Fibroblast of skin of left quadriceps (primary cell): Measurements from ENCODE around the gene RPL22L1.
"Not testable (repeated sequence)": the region's sequence is repeated elsewhere in the genome, so short reads cannot be mapped to it uniquely, and the experiment has no call there.

Experiments used
- DNase-seq, 2 experiments: peaks; one replicate each; pipeline ENCODE4 v3.0.0-alpha.2; 2013; ENCODE audit warnings: low read depth in 2 of 2

Gene RPL22L1

GRCh38 chr3:170878688-170879087, 8.7 kb upstream of the RPL22L1 start:
- not testable (repeated sequence) for DNase-seq

GRCh38 chr3:170877311-170877710, 7.3 kb upstream of the RPL22L1 start:
- DNase-seq = not testable (repeated sequence)

- no peak for DNase-seq
These were observed 6.5 kb upstream of the RPL22L1 start for GRCh38 chr3:170876537-170876936.

GRCh38 chr3:170869239-170869590, 780 bp downstream of the RPL22L1 start:
- DNase-seq = no peak

GRCh38 chr3:170868577-170869238, 1.3 kb downstream of the RPL22L1 start:
- DNase-seq = no peak

- no peak for DNase-seq
These were observed 2.7 kb downstream of the RPL22L1 start for GRCh38 chr3:170867143-170867937.

GRCh38 chr3:170866499-170866898, 3.5 kb downstream of the RPL22L1 start:
- DNase-seq = no peak

- DNase-seq = no peak
These were observed 4.5 kb downstream of the RPL22L1 start for GRCh38 chr3:170865209-170866094.

GRCh38 chr3:170864525-170865208, 5.3 kb downstream of the RPL22L1 start:
- no peak for DNase-seq

GRCh38 chr3:170863816-170864215, 6.2 kb downstream of the RPL22L1 start:
- no peak for DNase-seq

GRCh38 chr3:170862618-170863374, 7.2 kb downstream of the RPL22L1 start:
- no peak for DNase-seq

GRCh38 chr3:170858599-170858998, 11.4 kb downstream of the RPL22L1 start:
- no peak for DNase-seq

- peak; percentile 59 to 63 for DNase-seq
These were observed 17.7 kb downstream of the RPL22L1 start for GRCh38 chr3:170852324-170852723.

- DNase-seq = no peak
These were observed 21.6 kb downstream of the RPL22L1 start for GRCh38 chr3:170848292-170848917.

- no peak for DNase-seq
These were observed 25.6 kb downstream of the RPL22L1 start for GRCh38 chr3:170844377-170844776.

- peak; percentile 45 to 48 for DNase-seq
These were observed 29.6 kb downstream of the RPL22L1 start for GRCh38 chr3:170840291-170840859.

- DNase-seq = no peak
These were observed 30.4 kb downstream of the RPL22L1 start for GRCh38 chr3:170839518-170840100.

- DNase-seq = no peak
These were observed 33.5 kb downstream of the RPL22L1 start for GRCh38 chr3:170836491-170836890.

- DNase-seq = no peak
These were observed 34.7 kb downstream of the RPL22L1 start for GRCh38 chr3:170835336-170835735.

- DNase-seq = no peak
These were observed 39.4 kb downstream of the RPL22L1 start for GRCh38 chr3:170830580-170830979.
